SK-N-SH treated with all-trans-retinoic acid at 6 μM for 48 hours (cell line): ENCODE measurements around the gene HMGXB4.

Source experiments
- ARNTL ChIP-seq: fragments of 450-650 bp; formaldehyde crosslinking; IDR thresholded peaks from 2 replicates; pipeline ENCODE4 v1.5.0; 2020; ENCODE audit warnings: low read depth, mild to moderate bottlenecking, moderate library complexity, borderline replicate concordance
- ESRRG ChIP-seq: fragments of 250-450 bp; sonication (Bioruptor Pico); IDR thresholded peaks from 2 replicates; pipeline ENCODE4 v1.6.1; 2021; ENCODE audit warnings: mild to moderate bottlenecking
- GLIS3 ChIP-seq: fragments of 250-450 bp; sonication (Bioruptor Pico); IDR thresholded peaks from 2 replicates; pipeline ENCODE4 v1.5.0; 2020; ENCODE audit warnings: mild to moderate bottlenecking, moderate library complexity
- ISL1 ChIP-seq: fragments of 250-450 bp; sonication (Bioruptor Pico); IDR thresholded peaks from 2 replicates; pipeline ENCODE4 v2.1.2; 2022; ENCODE audit warnings: mild to moderate bottlenecking, moderate library complexity
- OSR1 ChIP-seq: fragments of 250-450 bp; sonication (Bioruptor Pico); IDR thresholded peaks from 2 replicates; pipeline ENCODE4 v1.8.0; 2022; ENCODE audit warnings: moderate library complexity, mild to moderate bottlenecking, inconsistent platforms
- RARB ChIP-seq: fragments of 250-450 bp; sonication (Bioruptor Pico); IDR thresholded peaks from 2 replicates; pipeline ENCODE4 v1.8.0; 2021; ENCODE audit warnings: mild to moderate bottlenecking, moderate library complexity
- TCF4 ChIP-seq: fragments of 250-450 bp; sonication (Bioruptor Pico); IDR thresholded peaks from 2 replicates; pipeline ENCODE4 v1.8.0; 2021; ENCODE audit warnings: mild to moderate bottlenecking, moderate library complexity, borderline replicate concordance
- ZFP30 ChIP-seq: fragments of 450-650 bp; formaldehyde crosslinking; IDR thresholded peaks from 2 replicates; pipeline ENCODE4 v1.5.0; 2022; ENCODE audit warnings: mild to moderate bottlenecking, moderate library complexity
- ZNF565 ChIP-seq: fragments of 450-650 bp; formaldehyde crosslinking; conservative IDR thresholded peaks from 2 replicates; pipeline ENCODE4 v1.5.0; 2020; ENCODE audit warnings: low read depth, mild to moderate bottlenecking, moderate library complexity
- TF ChIP-seq, protein P1 (sequence below): fragments of 250-450 bp; sonication (Bioruptor Pico); IDR thresholded peaks from 2 replicates; pipeline ENCODE4 v1.5.1; 2021; ENCODE audit warnings: mild to moderate bottlenecking, moderate library complexity
- TF ChIP-seq, protein P2 (sequence below): fragments of 250-450 bp; sonication (Bioruptor Pico); IDR thresholded peaks from 2 replicates; pipeline ENCODE4 v1.8.0; 2021; ENCODE audit warnings: low read depth, mild to moderate bottlenecking, moderate library complexity, borderline replicate concordance
- TF ChIP-seq, protein P3 (sequence below): fragments of 250-450 bp; sonication (Bioruptor Pico); IDR thresholded peaks from 2 replicates; pipeline ENCODE4 v1.8.0; 2020; ENCODE audit warnings: mild to moderate bottlenecking, moderate library complexity, borderline replicate concordance

DNA sequence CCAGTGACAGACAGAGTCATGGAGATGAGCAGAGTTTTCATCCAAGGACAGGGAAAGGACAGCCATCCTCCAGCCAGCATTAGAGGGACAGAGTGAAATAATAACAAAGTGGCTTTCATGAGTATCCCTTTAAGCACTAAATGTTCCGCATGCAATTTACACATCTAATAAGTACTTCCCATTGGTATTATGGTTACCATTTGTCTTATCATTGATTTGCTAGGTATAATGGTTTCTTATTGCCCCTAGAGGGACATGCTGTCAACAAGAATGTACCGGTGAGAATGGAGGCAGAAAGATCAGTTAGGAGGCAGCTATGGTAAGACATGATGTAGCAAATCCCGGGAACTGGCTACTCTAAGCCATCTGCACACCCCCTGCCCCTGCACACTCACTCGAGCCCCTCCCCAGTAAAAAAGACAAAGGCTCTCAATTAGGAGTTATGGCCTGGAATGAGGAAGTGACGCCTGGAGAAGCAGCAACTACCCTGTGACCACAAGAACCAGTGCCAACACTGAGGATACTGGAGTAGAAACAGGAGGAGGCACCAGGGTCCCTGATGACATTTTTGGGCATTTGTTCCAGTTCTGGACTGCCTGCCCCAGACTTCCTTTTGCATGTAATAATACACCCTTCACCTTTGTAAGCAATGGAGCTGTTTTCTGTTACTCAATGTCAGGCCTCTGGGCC is 30.2 kb upstream of the HMGXB4 start:
- TF ChIP-seq, protein P1, sequence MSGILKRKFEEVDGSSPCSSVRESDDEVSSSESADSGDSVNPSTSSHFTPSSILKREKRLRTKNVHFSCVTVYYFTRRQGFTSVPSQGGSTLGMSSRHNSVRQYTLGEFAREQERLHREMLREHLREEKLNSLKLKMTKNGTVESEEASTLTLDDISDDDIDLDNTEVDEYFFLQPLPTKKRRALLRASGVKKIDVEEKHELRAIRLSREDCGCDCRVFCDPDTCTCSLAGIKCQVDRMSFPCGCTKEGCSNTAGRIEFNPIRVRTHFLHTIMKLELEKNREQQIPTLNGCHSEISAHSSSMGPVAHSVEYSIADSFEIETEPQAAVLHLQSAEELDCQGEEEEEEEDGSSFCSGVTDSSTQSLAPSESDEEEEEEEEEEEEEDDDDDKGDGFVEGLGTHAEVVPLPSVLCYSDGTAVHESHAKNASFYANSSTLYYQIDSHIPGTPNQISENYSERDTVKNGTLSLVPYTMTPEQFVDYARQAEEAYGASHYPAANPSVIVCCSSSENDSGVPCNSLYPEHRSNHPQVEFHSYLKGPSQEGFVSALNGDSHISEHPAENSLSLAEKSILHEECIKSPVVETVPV (CRISPR knock-in tag), result no peak
- TF ChIP-seq ARNTL (CRISPR knock-in tag) (no peak), TCF4 (no peak), GLIS3 (CRISPR knock-in tag) (no peak), OSR1 (CRISPR knock-in tag) (no peak), ZNF565 (CRISPR knock-in tag) (no peak), ESRRG (CRISPR knock-in tag) (no peak), RARB (CRISPR knock-in tag) (no peak), ISL1 (CRISPR knock-in tag) (no peak), ZFP30 (no peak)
- TF ChIP-seq, protein P2, sequence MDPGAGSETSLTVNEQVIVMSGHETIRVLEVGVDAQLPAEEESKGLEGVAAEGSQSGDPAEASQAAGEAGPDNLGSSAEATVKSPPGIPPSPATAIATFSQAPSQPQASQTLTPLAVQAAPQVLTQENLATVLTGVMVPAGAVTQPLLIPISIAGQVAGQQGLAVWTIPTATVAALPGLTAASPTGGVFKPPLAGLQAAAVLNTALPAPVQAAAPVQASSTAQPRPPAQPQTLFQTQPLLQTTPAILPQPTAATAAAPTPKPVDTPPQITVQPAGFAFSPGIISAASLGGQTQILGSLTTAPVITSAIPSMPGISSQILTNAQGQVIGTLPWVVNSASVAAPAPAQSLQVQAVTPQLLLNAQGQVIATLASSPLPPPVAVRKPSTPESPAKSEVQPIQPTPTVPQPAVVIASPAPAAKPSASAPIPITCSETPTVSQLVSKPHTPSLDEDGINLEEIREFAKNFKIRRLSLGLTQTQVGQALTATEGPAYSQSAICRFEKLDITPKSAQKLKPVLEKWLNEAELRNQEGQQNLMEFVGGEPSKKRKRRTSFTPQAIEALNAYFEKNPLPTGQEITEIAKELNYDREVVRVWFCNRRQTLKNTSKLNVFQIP (CRISPR knock-in tag), result no peak
- TF ChIP-seq, protein P3, sequence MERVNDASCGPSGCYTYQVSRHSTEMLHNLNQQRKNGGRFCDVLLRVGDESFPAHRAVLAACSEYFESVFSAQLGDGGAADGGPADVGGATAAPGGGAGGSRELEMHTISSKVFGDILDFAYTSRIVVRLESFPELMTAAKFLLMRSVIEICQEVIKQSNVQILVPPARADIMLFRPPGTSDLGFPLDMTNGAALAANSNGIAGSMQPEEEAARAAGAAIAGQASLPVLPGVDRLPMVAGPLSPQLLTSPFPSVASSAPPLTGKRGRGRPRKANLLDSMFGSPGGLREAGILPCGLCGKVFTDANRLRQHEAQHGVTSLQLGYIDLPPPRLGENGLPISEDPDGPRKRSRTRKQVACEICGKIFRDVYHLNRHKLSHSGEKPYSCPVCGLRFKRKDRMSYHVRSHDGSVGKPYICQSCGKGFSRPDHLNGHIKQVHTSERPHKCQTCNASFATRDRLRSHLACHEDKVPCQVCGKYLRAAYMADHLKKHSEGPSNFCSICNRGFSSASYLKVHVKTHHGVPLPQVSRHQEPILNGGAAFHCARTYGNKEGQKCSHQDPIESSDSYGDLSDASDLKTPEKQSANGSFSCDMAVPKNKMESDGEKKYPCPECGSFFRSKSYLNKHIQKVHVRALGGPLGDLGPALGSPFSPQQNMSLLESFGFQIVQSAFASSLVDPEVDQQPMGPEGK (CRISPR knock-in tag), result no peak
